Prostate gland (tissue), 2 donors: ENCODE data around the gene PILRA.

ENCODE experiments used
- CTCF ChIP-seq, 4 experiments: fragments of 200-600 bp in 2 of 4; fragments of 450-650 bp in 2 of 4; sonication (generic) in 2 of 4; IDR thresholded peaks; 1 replicate in 3 of 4; 2 replicates in 1 of 4; pipeline ENCODE4 v1.5.1; 2016 to 2019; ENCODE audit warnings: antibody characterized with exemption in 4 of 4, mild to moderate bottlenecking in 2 of 4, moderate library complexity in 2 of 4
- POLR2A ChIP-seq: fragments of 450-650 bp; IDR thresholded peaks from one replicate; pipeline ENCODE4 v1.6.1; 2016; ENCODE audit warnings: antibody characterized with exemption, mild to moderate bottlenecking

GRCh38 chr7:100419660-100420226, 46.5 kb downstream of the PILRA start:
- TF ChIP-seq CTCF (IDR thresholded peaks at IDR 0.05) (no peak), POLR2A (no peak)
